ENCODE data around the gene LAMC3.

DNA sequence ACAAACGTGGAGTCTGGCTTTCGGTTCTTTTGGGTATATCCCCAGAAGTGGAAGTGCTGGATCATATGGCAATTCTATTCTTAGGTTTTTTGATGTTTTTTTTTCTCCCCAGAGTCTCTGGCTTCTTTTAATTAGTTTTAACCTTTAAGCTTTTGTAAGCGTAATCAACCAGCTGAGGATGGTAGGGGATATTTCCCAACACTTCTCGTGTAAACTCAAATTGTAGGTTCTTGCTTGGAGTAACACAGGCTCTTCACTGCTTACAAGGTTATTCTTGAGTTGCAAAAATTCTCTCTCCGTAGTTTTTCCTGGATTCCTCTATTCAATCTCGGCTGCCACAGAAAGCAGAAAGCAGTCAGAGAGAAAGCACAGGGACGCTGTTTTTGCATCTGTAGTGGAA lies 11.9 kb downstream of the LAMC3 start:
- TF ChIP-seq ZFP3 (CRISPR knock-in tag; IDR thresholded peaks at IDR 0.05) (no peak), ISL1 (CRISPR knock-in tag; IDR thresholded peaks at IDR 0.05) (no peak)
